GM23338 (cell line): ENCODE data around the gene TMBIM1.
A peak's percentile ranks its signal among the peaks of the same experiment; 100 is the strongest.

Experiments
- CREB1 ChIP-seq: fragments of 250-450 bp; sonication (Bioruptor Pico); IDR thresholded peaks from 2 replicates; pipeline ENCODE4 v1.5.0; 2020; ENCODE audit warnings: low read depth, mild to moderate bottlenecking, moderate library complexity
- CTCF ChIP-seq, 2 experiments: fragments of 200-600 bp in 1 of 2; sonication (generic) in 1 of 2; conservative IDR thresholded peaks; 2 replicates each; pipeline versions ENCODE4 v1.5.1 to v1.6.1; 2016 to 2017; ENCODE audit warnings: antibody characterized with exemption in 2 of 2, low read depth in 2 of 2, mild to moderate bottlenecking in 2 of 2, moderate library complexity in 1 of 2
- ETS1 ChIP-seq: IDR thresholded peaks from 2 replicates; pipeline ENCODE4 v1.6.1; 2016; ENCODE audit warnings: antibody characterized with exemption
- EZH2 ChIP-seq: fragments of 200-600 bp; sonication (generic); IDR thresholded peaks from one replicate; pipeline ENCODE4 v1.8.0; 2017; ENCODE audit warnings: antibody characterized with exemption, mild to moderate bottlenecking, low read depth; ENCODE audit not compliant: unreplicated experiment
- EZH2phosphoT487 ChIP-seq: fragments of 200-600 bp; sonication (generic); IDR thresholded peaks from one replicate; pipeline ENCODE4 v1.8.1; 2018; ENCODE audit warnings: antibody characterized with exemption; ENCODE audit not compliant: unreplicated experiment
- JUNB ChIP-seq: IDR thresholded peaks from one replicate; pipeline ENCODE4 v1.6.1; 2016; ENCODE audit warnings: antibody characterized with exemption; ENCODE audit not compliant: unreplicated experiment
- NANOG ChIP-seq: IDR thresholded peaks from 2 replicates; pipeline ENCODE4 v1.6.1; 2016; ENCODE audit warnings: antibody characterized with exemption, borderline replicate concordance
- POLR2AphosphoS5 ChIP-seq: IDR thresholded peaks from 2 replicates; pipeline ENCODE4 v1.6.1; 2016; ENCODE audit warnings: antibody characterized with exemption, low read depth
- REST ChIP-seq: IDR thresholded peaks from one replicate; pipeline ENCODE4 v1.6.1; 2018; ENCODE audit warnings: antibody characterized with exemption; ENCODE audit not compliant: unreplicated experiment
- STAT1 ChIP-seq: IDR thresholded peaks from one replicate; pipeline ENCODE4 v1.6.1; 2016; ENCODE audit warnings: antibody characterized with exemption; ENCODE audit not compliant: unreplicated experiment
- ZNF114 ChIP-seq: fragments of 250-450 bp; sonication (Bioruptor Pico); IDR thresholded peaks from 2 replicates; pipeline ENCODE4 v1.5.0; 2020; ENCODE audit warnings: mild to moderate bottlenecking, moderate library complexity
- ZNF462 ChIP-seq: fragments of 250-450 bp; sonication (Bioruptor Pico); IDR thresholded peaks from 2 replicates; pipeline ENCODE4 v1.5.0; 2020; ENCODE audit warnings: mild to moderate bottlenecking, moderate library complexity

GRCh38 chr2:218286570-218287459 is 5.5 kb downstream of the TMBIM1 start:
- no peak for TF ChIP-seq POLR2AphosphoS5
- no peak for TF ChIP-seq CTCF (conservative IDR thresholded peaks at IDR 0.05; ENCODE audit: low read depth in 2 of 2)
- no peak for TF ChIP-seq EZH2phosphoT487
- TF ChIP-seq CREB1 (CRISPR knock-in tag), result 0 out of 2 replicates have a peak, but pooled peaks have one; percentile 11
- TF ChIP-seq EZH2, result no peak
- no peak for TF ChIP-seq REST
- no peak for TF ChIP-seq NANOG
- TF ChIP-seq STAT1, result no peak
- TF ChIP-seq ZNF462 (CRISPR knock-in tag), result no peak
- TF ChIP-seq JUNB, result no peak
- no peak for TF ChIP-seq ETS1
- TF ChIP-seq ZNF114, result no peak
